DMS153 (cell line): ENCODE data around the gene KLF16.

Source experiments
- DNase-seq: peaks from one replicate; lab custom pipeline; 2025; lab: John Stamatoyannopoulos, UW

KLF16 gene

DNA sequence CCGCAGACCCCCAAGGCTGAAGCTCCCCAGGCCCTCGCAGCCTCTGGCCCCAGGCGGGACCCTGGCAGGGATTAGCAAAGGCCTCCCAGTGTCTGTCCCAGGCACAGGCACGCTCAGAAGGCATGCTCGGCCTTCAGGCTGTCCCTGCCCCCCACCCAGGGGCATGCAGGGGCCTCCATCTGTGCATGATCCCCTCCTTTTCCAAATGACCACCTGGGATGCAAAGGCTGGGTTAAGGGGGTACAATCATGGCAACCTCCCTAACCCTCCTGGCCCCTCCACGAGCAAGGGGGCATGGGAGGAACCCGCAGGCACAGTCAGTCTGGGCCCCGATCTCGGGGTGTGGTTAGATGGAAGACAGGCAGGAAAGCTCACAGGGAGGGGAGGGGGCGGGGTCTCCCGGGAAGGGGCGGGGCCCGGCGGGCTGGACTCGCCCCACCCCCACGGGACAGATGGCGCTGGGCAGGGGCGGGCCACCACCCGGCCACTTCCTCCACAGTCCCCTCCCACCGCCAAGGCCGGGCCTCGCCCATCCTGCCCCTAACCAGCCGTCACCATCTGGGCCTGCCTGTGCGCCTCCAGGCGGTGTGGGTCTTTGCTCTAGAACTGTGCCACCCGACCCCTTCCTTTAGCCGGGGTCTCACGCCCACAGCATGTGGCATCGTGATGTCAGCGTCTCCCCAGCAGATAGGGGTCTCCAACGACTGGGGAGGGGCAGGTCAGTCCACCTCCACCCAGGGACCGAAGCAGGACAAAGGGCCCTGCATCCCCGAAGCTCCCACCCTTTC lies 8.1 kb downstream of the KLF16 start:
- DNase-seq = peak; percentile 41

DNA sequence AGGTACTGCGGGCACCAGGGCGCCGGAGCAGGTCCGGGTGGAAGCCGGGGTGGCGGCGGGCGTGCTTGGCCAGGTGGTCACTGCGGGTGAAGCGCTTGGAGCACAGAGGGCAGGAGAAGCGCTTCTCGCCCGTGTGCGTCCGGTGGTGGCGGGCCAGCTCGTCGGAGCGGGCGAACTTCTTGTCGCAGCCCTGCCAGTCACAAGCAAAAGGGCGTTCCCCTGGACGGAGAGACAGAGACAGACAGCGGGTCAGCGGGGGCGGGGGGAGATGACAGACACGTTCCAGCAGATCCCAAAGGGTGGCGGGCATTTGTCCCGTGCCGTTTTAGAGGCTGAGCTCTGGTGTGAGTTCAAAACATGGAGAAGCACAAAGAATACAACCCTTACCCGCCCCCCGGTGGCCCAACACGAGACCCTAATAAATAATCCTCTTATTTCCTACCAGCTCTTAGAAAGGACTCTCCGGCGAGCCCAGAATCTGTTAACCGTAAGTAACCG lies 8.8 kb downstream of the KLF16 start:
- DNase-seq = no peak

DNA sequence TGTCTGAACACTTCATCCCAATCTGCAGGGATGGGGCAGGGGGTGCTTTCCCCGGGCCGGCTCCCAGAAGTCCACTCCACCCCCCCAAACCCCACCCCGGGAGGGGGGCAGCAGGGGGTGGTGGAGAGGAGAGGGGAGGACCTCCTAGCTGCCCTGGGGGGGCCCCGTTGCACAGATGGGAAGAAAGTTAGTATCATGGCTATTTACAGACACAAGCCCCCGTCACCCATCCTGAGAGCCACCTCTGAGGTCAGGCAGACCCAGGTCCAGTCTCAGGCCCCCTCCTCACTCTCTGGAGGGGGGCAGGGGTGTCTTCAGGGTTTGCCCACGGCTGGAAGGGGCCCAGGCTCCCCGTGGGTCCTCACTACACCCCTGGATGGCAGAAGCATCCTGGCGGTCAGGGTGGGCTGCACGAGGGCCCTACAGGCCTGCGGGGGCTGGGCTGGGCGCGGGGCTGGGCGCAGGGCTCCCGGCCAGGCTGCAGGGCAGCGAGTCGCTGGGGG lies 9.3 kb downstream of the KLF16 start:
- DNase-seq = no peak

DNA sequence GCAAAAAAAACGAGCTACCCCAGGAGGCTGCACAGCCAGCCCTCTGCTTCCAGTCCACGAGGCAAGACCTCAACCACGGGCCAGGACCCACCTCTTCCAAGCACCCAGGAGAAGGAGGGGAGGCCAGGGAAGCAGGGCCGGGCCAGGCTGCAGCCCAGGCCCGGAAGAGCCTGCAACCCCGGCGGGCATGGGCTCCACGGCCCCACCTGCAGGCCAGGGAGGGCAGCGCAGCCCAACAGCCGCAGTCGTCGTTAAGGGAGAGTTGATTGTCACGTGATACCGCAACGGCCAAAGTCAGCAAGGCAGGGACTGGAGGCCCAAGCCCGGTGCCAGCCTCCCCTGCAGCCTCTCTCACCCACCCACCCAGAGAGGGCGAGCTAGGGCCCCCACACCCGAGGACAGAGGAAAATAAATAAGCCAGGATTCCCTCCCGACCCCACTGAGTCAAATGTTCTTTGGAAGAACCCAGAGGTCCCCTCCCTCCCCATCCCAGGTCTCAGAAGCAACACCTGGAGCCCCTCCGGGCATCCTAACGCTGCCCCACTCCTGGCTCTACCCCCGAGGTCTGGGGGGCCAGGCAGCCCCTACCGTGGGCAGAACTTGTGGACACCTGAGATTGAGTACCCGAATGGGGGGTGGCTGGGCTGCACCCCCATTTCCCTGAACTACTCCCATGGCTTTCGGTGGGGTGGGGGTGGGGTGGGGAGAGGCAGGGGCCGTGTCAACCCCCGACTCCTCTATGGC lies 9.9 kb downstream of the KLF16 start:
- peak; percentile 43 for DNase-seq

DNA sequence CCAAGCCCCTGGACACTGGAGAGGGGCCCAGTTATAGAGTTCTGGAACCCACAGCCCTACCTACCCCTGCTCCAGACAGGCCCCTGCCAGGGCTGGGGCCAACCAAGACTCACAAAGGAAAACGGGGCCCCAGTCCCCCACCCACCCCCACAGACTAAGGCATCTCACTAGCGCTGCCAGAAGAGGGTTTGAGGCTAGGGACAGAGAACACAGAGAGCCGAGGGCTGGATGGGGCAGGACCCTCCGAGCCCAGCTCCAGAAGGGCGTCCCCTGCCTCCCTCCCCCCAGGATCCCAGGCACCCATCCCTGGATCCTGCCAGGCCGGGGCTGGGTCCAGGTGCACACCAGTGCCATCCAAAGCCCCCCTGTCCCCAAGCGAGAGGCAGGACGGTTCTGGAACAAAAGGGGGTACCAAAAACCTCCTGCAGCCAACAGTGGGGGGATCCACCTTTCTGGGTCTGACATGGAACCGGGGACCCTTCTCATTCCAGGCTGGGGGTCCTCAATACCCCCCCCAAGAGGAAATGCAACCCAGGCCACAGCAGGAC lies 10.7 kb downstream of the KLF16 start:
- no peak for DNase-seq

DNA sequence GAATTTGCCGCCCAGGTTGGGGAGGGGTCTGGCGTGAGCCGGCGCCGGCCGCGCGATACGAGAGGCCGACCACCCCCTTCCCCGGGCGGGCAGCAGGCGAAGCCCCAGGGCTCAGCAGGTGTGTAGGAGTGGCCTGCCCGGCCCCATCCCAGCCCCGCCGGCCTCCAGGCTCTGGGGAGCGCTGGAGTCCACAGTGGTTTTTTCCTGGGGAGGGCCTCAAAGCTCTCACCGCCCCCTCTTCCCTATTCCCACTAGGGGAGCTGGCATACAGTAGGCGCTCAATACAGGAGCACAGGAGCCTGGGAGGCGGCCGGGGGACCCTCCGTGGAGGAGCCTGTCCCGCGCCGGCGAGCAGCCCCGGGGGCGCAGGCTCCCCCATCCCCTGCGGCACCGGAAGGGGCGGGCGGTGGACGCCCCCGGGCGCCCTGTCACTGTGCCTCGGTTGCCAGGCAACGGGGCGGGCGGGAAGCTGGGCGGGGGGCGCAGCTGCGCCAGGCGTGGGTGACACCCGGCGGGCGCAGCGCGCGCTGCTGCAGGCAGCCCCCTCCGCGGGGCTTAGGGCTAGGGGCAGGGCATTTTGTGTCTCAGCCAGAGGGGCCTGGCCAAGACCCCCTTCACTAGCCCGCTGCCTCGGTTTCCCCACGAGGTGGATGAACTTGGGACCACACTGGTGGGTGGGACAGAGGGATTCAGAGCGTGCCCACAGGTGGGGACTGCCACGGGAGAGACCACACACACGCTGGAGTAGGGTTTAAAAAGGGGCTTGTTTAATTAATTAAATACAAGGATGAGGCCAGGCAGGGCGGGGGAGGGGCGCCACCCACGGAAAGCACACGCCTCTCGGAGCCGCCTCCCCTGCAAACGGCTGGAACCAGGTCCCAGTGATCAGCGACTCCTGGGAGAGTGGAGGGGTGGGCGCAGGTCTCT lies 11.5 kb downstream of the KLF16 start:
- DNase-seq = no peak

DNA sequence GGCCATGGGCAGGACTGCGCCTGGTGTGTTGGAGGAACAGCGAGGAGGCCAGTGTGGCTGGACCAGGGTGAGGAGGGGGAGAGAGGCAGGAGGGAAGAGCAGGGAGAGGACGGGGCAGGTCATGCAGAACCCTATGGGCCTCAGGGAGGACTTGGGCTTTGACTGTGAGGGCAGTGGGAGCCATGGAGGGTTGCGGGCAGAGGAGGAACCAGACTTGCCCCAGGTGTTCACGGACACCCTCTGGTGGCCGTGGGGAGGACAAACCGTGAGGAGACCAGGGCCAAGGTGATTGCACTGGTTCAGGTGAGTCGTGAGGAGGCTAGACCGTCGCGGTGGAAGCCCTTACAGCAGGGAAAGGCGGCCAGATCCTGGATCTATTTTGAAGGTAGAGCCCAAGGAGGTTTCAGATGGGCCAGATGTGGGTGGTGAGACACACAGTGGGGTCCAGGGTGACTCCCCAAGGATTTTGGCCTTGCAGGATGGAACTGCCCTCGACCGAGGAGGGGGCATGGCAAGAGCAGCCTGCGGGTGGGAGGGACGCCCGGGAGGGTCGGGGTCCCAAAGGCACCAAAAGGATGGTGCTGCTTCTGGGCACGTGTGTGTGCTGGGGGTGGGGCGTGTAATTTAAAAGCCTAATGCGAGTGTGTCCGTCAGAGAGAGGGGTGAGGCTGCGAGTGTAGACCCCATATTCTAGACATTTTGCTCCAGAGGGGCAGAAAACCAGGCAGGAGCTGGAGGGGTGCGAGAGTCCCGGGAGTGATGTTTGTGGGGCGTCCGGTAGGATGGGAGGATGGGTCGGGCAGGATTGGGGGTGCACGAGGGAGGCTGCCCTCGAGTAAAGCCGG lies 12.3 kb downstream of the KLF16 start:
- no peak for DNase-seq

DNA sequence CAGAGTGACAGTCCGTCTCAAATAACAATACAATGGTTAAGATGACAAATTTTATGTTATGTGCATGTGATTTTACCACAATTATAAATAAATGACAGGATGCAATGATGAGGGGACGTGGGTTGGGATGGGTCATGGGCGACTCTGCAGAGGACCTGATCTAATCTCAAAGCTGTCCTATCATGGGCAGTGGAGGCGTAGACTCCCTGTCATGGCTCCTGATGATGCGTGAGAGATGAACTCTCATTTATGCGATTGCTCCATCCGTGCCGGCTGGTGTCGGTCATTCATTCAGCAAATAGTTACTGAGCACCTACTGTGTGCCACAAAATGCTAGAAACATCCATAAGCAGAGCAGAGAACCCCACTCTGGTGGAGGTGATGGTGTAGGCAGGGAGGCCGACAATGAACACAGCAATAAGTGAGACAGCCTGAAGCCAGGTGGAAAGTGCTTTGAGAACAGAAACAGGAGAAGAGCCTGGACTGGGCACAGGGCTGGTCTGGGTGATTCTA lies 13.4 kb downstream of the KLF16 start:
- DNase-seq = no peak

DNA sequence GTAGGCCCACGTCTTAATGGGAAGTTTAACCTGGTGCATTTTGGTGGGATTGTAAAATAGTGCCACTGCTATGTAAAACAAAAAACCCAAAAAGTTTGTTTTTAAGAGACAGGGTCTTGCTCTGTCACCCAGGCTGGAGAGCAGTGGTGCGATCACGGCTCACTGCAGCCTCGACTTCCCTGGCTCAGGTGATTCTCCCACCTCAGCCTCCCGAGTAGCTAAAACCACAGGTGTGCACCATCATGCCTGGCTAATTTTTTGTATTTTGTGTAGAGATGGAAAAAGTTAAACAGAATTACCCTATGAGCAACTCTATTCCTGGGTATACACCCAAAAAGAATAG lies 14.3 kb downstream of the KLF16 start:
- DNase-seq = no peak

DNA sequence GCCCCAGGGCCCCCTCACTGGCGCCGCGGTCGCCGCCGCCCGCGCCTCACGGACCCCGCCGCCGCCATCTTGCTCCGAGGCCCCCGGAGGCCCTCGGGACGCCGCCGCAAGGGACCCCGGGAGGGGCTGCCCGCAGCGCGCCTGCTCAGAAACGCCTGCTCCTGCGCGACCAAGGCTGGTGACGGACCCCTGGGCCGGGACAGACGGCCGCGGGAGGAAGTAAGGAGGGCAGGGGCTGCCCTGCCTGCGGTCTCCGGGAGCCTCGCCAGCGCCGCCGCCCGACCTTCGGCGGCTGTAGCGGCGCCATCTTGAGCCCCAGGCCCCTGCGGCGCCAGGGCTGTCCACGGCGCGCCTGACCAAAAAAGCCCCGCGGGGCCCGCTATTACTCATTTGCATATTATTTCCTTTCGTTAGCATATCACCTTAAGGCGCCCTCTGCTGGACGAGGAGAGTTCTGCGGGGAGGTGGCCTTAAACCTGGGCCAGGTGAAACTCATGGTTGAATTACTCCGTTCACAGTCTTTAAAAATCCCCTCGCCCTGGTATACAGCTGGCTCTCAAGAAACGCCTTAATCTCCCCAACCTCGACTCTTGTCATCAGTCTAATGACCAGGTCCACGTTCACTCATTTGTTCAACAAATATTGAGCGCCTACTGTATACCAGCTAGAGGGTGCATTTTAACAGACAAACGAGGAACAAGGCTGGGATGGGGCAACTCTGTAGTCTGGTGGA lies 14.8 kb downstream of the KLF16 start, which contains the start of gene REXO1:
REXO1 (minus strand) TSS at position 85 of the 733 bp plus-strand sequence. CDS start 125 bp downstream, outside the sequence.
- peak; percentile 75 for DNase-seq

DNA sequence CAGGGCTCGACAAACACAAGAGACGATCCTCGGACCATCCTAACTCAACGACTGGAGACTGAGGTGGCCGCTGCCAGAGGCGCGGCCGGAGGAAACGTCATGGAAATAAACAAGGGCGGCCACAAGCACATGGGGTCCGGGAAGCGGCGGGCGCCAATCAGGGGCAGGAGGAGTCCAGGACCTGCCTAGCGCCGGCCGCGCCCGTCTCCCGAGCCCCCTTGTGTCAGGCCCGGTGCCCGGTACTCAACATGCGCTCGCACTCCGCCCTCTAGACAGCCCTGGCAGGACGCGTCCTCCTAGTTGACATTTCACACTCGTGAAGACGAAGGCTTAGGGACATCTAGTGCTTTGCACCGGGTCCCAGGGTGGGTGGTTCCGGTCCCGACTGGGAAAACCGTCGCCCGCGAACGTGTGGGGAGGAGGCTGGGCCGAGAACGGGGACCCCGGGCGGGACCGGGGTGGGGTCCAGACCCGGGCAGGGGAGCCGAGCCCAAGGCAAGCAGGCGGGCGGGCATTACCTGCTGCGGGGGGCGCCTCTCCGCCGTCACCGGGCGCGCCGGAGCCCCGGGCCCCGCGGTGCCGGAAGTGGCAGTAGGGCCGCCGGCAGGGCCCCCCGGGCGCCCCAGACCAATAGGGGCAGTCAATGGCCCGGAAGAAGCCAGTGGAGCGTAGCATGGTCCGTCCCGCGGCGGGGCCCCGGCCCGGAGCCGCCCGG lies 15.5 kb downstream of the KLF16 start:
- DNase-seq = no peak

DNA sequence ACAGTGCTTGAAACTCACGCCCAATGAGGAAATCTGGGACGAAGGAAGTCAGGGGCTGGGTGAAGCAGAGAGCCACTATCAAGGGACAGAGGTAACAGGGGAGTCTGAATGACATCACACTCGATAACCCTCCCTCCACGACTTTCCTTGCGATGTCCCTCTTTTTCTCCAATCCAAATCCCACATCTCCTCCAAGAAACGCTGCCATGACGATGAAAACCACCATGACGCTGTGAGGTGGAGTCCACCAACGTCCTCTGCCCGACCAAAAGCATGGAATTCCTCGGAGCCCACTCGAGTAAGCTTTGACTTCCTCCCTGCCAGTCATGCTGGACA lies 16.1 kb downstream of the KLF16 start:
- no peak for DNase-seq

DNA sequence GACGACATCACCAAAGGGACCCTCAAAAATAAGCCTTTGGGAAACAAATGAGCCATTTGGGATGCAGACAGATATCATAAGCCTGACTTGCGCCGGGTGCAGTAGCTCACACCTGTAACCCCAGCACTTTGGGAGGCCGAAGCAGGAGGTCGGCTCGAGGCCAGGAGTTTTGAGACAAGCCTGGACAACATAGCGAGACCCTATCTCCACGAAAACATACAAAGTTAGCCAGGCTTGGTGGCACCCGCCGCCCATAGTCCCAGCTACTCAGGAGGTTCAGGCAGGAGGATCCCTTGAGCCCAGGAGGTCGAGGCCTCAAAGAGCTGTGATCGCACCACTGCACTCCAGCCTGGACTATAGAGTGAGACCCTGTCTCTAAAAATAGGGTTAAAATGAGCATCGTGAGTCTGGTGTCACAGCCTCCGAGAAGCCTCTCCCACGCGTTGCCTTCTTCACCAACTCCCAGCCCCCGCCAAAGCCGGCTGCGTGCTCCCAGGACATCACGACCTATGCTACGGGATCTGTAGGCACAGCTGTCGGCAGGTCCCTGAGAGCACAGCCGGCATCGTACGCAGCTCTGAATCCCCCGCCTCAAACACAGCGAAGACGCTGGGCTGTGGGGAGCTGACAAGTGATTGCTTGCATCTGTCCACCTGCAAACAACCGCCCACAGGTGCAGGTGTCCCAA lies 16.7 kb downstream of the KLF16 start:
- no peak for DNase-seq

DNA sequence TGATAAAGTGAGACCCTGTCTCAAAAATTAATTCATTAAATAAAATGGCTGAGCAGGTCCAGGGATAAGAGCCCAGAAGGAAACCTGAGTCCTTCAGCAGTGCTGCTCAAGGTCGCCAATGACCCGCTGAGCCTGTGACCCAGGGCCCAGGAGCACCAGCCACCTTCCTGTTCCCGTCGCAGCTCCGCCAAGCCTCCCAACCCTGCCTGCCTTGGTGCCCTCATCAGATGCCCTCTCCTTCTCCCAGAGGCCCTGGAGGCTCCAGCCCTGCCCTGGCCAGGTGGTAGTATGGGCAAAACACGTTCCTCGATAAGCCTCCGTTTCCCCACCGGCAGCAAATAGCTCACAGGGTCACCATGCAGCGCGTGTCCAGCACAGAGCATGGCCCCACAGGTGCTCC lies 17.7 kb downstream of the KLF16 start:
- DNase-seq = no peak

DNA sequence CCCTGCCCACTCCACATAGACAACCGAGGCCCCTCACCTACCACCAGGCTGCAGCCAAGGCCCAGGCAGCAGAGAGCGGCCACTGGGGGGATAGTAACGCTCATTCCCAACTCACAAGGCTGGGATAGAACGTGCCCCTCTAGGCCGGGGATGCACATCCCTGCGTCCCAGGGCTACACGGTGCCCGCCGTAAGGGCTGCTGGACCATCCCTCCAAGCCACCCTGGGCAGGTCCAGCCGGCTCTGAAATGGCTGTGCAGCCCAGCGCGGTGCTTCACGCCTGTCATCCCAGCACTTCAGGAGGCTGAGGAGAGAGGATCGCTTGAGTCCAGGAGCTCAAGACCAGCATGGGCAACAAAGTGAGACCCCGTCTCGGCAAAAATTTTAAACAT lies 18.3 kb downstream of the KLF16 start:
- no peak for DNase-seq

DNA sequence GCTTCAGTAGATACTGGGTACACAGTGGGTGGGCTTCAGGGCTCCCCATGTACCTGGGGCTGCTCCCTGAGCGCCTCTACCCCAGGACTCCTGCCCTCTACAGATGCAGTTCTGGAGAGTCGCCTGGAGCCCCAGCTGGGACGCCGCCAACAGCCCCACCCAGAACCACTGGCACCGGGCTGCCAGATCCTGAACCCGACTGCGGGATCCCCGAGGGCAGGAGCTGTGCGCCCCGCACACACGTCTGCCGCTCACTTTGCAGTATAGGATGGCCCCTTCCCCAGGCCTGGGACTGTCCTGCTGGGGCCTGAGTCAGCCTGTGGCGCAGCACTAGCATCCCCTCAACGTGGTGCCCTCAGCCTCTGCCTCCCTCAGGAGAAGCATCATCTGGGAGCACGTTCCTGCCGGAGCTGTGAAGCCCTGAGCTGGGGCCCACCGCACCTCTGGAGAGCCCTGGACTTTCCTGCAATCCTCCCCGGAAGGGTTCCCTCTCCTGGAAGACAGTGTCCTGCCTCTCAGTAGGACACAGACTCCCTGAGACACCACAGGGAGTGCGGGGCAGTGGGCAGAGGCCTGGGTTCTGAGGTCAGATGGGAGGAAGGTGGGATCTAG lies 18.8 kb downstream of the KLF16 start:
- no peak for DNase-seq

DNA sequence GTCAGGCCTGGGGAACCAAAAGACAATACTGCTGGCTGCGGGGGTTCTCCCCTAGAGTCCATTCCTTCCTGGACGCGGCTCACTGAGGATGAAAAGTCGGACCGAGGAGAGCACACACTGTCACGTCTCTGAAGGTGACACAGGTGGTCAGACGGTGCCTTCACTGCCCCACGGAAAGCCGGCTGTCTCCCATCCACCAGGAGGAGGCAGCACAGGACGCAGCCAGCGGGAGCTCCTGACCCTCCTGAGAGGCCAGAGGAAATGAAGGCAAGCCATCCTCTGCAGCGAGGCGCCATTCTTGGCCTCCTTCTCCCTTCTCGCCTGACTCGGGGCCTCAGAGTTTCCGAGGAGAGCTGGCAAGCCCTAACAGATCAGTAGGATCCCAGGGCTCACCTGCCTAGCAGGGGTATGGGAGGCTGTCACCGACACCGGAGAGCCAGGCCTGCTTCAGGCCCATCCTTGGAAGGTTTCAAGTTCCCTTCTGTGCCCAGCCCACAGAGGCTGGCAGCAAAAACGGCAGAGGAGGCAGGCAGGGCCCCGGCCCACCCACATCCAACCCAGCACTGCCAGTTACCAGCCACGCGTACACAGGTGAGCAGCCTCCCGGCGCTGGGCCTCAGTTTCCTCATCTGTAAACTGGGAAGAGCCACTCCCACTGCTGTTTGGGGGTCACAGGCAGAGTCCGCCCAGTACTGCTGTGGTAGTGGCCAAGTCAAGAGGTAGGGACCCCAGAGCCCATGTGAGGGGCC lies 19.6 kb downstream of the KLF16 start:
- no peak for DNase-seq

DNA sequence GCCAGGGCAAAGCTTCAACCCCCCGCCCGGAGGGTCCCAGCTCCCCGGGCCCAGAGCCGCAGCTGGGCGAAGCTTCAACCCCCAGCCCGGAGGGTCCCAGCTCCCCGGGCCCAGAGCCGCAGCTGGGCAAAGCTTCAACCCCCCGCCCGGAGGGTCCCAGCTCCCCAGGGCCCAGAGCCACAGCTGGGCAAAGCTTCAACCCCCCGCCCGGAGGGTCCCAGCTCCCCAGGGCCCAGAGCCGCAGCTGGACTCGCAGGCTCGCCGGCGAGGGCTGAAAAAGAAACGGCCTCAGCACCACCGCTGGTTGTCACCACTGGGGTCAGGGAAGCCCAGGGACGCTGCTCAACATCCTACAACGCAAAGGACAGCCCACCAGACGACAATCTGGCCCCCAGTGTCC lies 20.3 kb downstream of the KLF16 start:
- DNase-seq = no peak
